A549 (cell line): ENCODE results near the gene CBX4.

Experiments used
- BHLHE40 ChIP-seq: IDR thresholded peaks from 2 replicates; pipeline ENCODE4 v1.6.1; 2012; ENCODE audit warnings: low read depth, low read length, inconsistent platforms
- CHD2 ChIP-seq: fragments of 150-350 bp; IDR thresholded peaks from 2 replicates; pipeline ENCODE4 v1.6.1; 2014; ENCODE audit warnings: low read length; ENCODE audit not compliant: partially characterized antibody
- FOSL2 ChIP-seq, 2 experiments: fragments of 450-650 bp in 1 of 2; fragments of >200 bp in 1 of 2; sonication (Bioruptor Twin) in 1 of 2; formaldehyde crosslinking; IDR thresholded peaks; 2 replicates each; pipeline versions ENCODE4 v1.5.0 to v1.6.1; 2016 to 2020; ENCODE audit warnings: mild to moderate bottlenecking in 1 of 2, moderate library complexity in 1 of 2
- GATA3 ChIP-seq: IDR thresholded peaks from 2 replicates; pipeline ENCODE4 v1.6.1; 2012; ENCODE audit warnings: borderline replicate concordance
- MYC ChIP-seq: IDR thresholded peaks from 2 replicates; pipeline ENCODE4 v1.6.1; 2012; ENCODE audit warnings: mild to moderate bottlenecking, inconsistent platforms, low read length, improper control_type of control experiment, borderline replicate concordance
- NR3C1 ChIP-seq: fragments of >200 bp; sonication (Bioruptor Twin); formaldehyde crosslinking; IDR thresholded peaks from 3 replicates; pipeline ENCODE4 v1.6.1; 2017
- PHF8 ChIP-seq: fragments of 200-600 bp; sonication (generic); IDR thresholded peaks from 2 replicates; pipeline ENCODE4 v1.6.1; 2016; ENCODE audit warnings: low read depth, mild to moderate bottlenecking, antibody characterized with exemption, moderate library complexity, borderline replicate concordance
- POLR2A ChIP-seq: IDR thresholded peaks from 2 replicates; pipeline ENCODE4 v1.6.1; 2012; ENCODE audit warnings: mild to moderate bottlenecking, low read length
- RCOR1 ChIP-seq: fragments of 150-350 bp; IDR thresholded peaks from 2 replicates; pipeline ENCODE4 v1.6.1; 2014; ENCODE audit warnings: antibody characterized with exemption, low read length, low read depth
- USF2 ChIP-seq: fragments of 450-650 bp; IDR thresholded peaks from 2 replicates; pipeline ENCODE4 v1.6.1; 2014; ENCODE audit warnings: antibody characterized with exemption
- TF ChIP-seq, protein P1 (sequence below): fragments of >200 bp; sonication (Bioruptor Twin); formaldehyde crosslinking; IDR thresholded peaks from 3 replicates; pipeline ENCODE4 v1.5.1; 2016

DNA sequence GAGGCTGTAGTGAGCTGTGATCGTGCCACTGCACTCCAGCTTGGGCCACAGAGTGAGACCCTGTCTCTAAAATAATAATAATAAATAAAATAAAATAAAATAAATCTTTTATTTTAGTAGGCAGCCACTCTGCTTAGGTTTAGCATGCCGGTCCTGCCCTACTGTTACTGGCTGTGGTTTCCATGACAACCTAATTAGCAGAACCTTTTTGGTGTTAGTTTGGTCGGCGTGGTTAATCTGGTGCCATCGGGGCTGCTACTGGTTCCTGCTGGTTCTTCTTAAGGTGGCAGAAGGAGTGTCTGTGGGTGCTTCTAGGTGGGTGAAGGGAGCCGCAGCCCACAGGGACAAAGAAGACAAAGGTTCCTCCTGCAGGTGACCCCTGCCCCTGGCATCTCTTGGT lies 37.8 kb upstream of the CBX4 start:
- TF ChIP-seq, protein P1, sequence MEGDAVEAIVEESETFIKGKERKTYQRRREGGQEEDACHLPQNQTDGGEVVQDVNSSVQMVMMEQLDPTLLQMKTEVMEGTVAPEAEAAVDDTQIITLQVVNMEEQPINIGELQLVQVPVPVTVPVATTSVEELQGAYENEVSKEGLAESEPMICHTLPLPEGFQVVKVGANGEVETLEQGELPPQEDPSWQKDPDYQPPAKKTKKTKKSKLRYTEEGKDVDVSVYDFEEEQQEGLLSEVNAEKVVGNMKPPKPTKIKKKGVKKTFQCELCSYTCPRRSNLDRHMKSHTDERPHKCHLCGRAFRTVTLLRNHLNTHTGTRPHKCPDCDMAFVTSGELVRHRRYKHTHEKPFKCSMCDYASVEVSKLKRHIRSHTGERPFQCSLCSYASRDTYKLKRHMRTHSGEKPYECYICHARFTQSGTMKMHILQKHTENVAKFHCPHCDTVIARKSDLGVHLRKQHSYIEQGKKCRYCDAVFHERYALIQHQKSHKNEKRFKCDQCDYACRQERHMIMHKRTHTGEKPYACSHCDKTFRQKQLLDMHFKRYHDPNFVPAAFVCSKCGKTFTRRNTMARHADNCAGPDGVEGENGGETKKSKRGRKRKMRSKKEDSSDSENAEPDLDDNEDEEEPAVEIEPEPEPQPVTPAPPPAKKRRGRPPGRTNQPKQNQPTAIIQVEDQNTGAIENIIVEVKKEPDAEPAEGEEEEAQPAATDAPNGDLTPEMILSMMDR = no peak
- no peak for TF ChIP-seq RCOR1
- TF ChIP-seq POLR2A = no peak
- TF ChIP-seq MYC = no peak
- no peak for TF ChIP-seq CHD2
- no peak for TF ChIP-seq PHF8
- TF ChIP-seq BHLHE40 = no peak
- TF ChIP-seq USF2 = no peak
- TF ChIP-seq FOSL2 (IDR thresholded peaks at IDR 0.05) = no peak
- no peak for TF ChIP-seq FOSL2 (CRISPR knock-in tag; IDR thresholded peaks at IDR 0.05)
- TF ChIP-seq GATA3 = no peak
- no peak for TF ChIP-seq NR3C1
